A549 (cell line): ENCODE measurements around the gene APCDD1L. TPM values are rescaled to one million over a fixed set of nuclear protein-coding genes. Genes with fewer than 3 reads are reported as not detected.

Experiments
- ATAC-seq, 2 experiments: fragments of 200-7000 bp in 1 of 2; fragments of >200 bp in 1 of 2; cut with Nextera tagmentation in 1 of 2; cut with Tn5 transposase in 1 of 2; 3 replicates each; pipeline versions ENCODE4 v1.8.0 to v1.9.1; 2018 to 2020; ENCODE audit warnings: mild to moderate bottlenecking in 1 of 2, moderate library complexity in 1 of 2
- CTCF ChIA-PET: fragments of 300-600 bp; sonication (Branson Sonifier 250); formaldehyde crosslinking; extraction: SDS; loops from one replicate; lab custom pipeline; 2021; ENCODE audit warnings: antibody characterized with exemption, inconsistent platforms; lab: Yijun Ruan, JAX
- POLR2A ChIA-PET: fragments of 350-600 bp; formaldehyde crosslinking; extraction: SDS; loops from one replicate; lab custom pipeline; 2021; ENCODE audit warnings: antibody characterized with exemption, inconsistent platforms; lab: Yijun Ruan, JAX
- DNase-seq, 2 experiments: peaks; one replicate each; pipeline versions ENCODE4 v3.0.0 to v3.0.0-alpha.2; 2011 to 2016; ENCODE audit warnings: low read depth in 1 of 2, low spot score in 1 of 2
- FAIRE-seq: peaks from 2 replicates; lab custom pipeline; 2011; peaks lifted over from hg19 to GRCh38; lab: Jason Lieb, UNC
- H3K27ac ChIP-seq, 2 experiments: fragments of >200 bp; sonication (Bioruptor Twin); formaldehyde crosslinking; 3 replicates each; pipeline ENCODE4 v1.5.1; 2016 to 2017
- H3K4me1 ChIP-seq: fragments of >200 bp; sonication (Bioruptor Twin); formaldehyde crosslinking; 3 replicates; pipeline ENCODE4 v1.6.1; 2016
- H3K4me2 ChIP-seq: fragments of >200 bp; sonication (Bioruptor Twin); formaldehyde crosslinking; 3 replicates; pipeline ENCODE4 v1.6.1; 2016
- H3K4me3 ChIP-seq: fragments of >200 bp; sonication (Bioruptor Twin); formaldehyde crosslinking; 3 replicates; pipeline ENCODE4 v1.5.1; 2016
- H3K9me3 ChIP-seq: fragments of >200 bp; sonication (Bioruptor Twin); formaldehyde crosslinking; 3 replicates; pipeline ENCODE4 v1.6.1; 2016
- ATOH8 ChIP-seq: fragments of 250-450 bp; sonication (Bioruptor Pico); IDR thresholded peaks from 2 replicates; pipeline ENCODE4 v1.5.0; 2020; ENCODE audit warnings: low read depth, mild to moderate bottlenecking, moderate library complexity
- BHLHE40 ChIP-seq: IDR thresholded peaks from 2 replicates; pipeline ENCODE4 v1.6.1; 2012; ENCODE audit warnings: low read depth, low read length, inconsistent platforms
- CBX8 ChIP-seq: fragments of 200-600 bp; sonication (generic); IDR thresholded peaks from 2 replicates; pipeline ENCODE4 v1.6.1; 2016
- CEBPB ChIP-seq, 2 experiments: fragments of >200 bp in 1 of 2; sonication (Bioruptor Twin) in 1 of 2; formaldehyde crosslinking in 1 of 2; IDR thresholded peaks; 2 replicates each; pipeline ENCODE4 v1.6.1; 2012 to 2016
- EHF ChIP-seq: fragments of 250-450 bp; sonication (Bioruptor Pico); IDR thresholded peaks from 2 replicates; pipeline ENCODE4 v1.5.0; 2020; ENCODE audit warnings: mild to moderate bottlenecking
- EP300 ChIP-seq, 2 experiments: fragments of >200 bp; sonication (Bioruptor Twin); formaldehyde crosslinking; IDR thresholded peaks; 2 replicates in 1 of 2; 3 replicates in 1 of 2; pipeline ENCODE4 v1.6.1; 2016 to 2017
- FOSB ChIP-seq: fragments of 250-450 bp; sonication (Bioruptor Pico); IDR thresholded peaks from 2 replicates; pipeline ENCODE4 v1.5.0; 2020; ENCODE audit warnings: mild to moderate bottlenecking, moderate library complexity
- FOSL2 ChIP-seq, 2 experiments: fragments of 450-650 bp in 1 of 2; fragments of >200 bp in 1 of 2; sonication (Bioruptor Twin) in 1 of 2; formaldehyde crosslinking; IDR thresholded peaks; 2 replicates each; pipeline versions ENCODE4 v1.5.0 to v1.6.1; 2016 to 2020; ENCODE audit warnings: mild to moderate bottlenecking in 1 of 2, moderate library complexity in 1 of 2
- FOXS1 ChIP-seq: fragments of 250-450 bp; sonication (Bioruptor Pico); IDR thresholded peaks from 2 replicates; pipeline ENCODE4 v1.5.0; 2020; ENCODE audit warnings: mild to moderate bottlenecking, moderate library complexity
- HDAC2 ChIP-seq: fragments of 200-600 bp; sonication (generic); IDR thresholded peaks from 2 replicates; pipeline ENCODE4 v1.6.1; 2016
- HMGXB4 ChIP-seq: fragments of 250-450 bp; sonication (Bioruptor Pico); IDR thresholded peaks from 2 replicates; pipeline ENCODE4 v1.5.0; 2021; ENCODE audit warnings: mild to moderate bottlenecking, moderate library complexity, borderline replicate concordance
- HOXB13 ChIP-seq: fragments of 250-450 bp; sonication (Bioruptor Pico); IDR thresholded peaks from 2 replicates; pipeline ENCODE4 v1.5.0; 2020; ENCODE audit warnings: low read depth, mild to moderate bottlenecking, moderate library complexity
- JUN ChIP-seq, 2 experiments: fragments of >200 bp; sonication (Bioruptor Twin); formaldehyde crosslinking; IDR thresholded peaks; 2 replicates in 1 of 2; 3 replicates in 1 of 2; pipeline ENCODE4 v1.6.1; 2016 to 2017
- KDM1A ChIP-seq: fragments of 200-600 bp; sonication (generic); IDR thresholded peaks from 2 replicates; pipeline ENCODE4 v1.6.1; 2016; ENCODE audit warnings: low read depth, mild to moderate bottlenecking
- MAFK ChIP-seq: fragments of 450-650 bp; IDR thresholded peaks from 2 replicates; pipeline ENCODE4 v1.6.1; 2014; ENCODE audit not compliant: partially characterized antibody
- MAX ChIP-seq: IDR thresholded peaks from 2 replicates; pipeline ENCODE4 v1.6.1; 2012
- MYC ChIP-seq: IDR thresholded peaks from 2 replicates; pipeline ENCODE4 v1.6.1; 2012; ENCODE audit warnings: mild to moderate bottlenecking, inconsistent platforms, low read length, improper control_type of control experiment, borderline replicate concordance
- NFE2L2 ChIP-seq: fragments of 150-350 bp; conservative IDR thresholded peaks from 2 replicates; pipeline ENCODE4 v1.6.1; 2014; ENCODE audit warnings: low read length
- POLR2A ChIP-seq: IDR thresholded peaks from 2 replicates; pipeline ENCODE4 v1.6.1; 2012; ENCODE audit warnings: mild to moderate bottlenecking, low read length
- RAD21 ChIP-seq, 2 experiments: fragments of >200 bp in 1 of 2; sonication (Bioruptor Twin) in 1 of 2; formaldehyde crosslinking in 1 of 2; IDR thresholded peaks in 1 of 2; conservative IDR thresholded peaks in 1 of 2; 2 replicates in 1 of 2; 3 replicates in 1 of 2; pipeline ENCODE4 v1.6.1; 2012 to 2018; ENCODE audit warnings: inconsistent platforms in 1 of 2
- RCOR1 ChIP-seq: fragments of 150-350 bp; IDR thresholded peaks from 2 replicates; pipeline ENCODE4 v1.6.1; 2014; ENCODE audit warnings: antibody characterized with exemption, low read length, low read depth
- SMC3 ChIP-seq: fragments of >200 bp; sonication (Bioruptor Twin); formaldehyde crosslinking; IDR thresholded peaks from 3 replicates; pipeline ENCODE4 v1.6.1; 2018; ENCODE audit warnings: inconsistent platforms
- ZFP36 ChIP-seq: fragments of 450-650 bp; IDR thresholded peaks from 2 replicates; pipeline ENCODE4 v1.6.1; 2014; ENCODE audit warnings: borderline replicate concordance; ENCODE audit not compliant: partially characterized antibody
- WGBS: methylation state at CpG from one replicate; pipeline ENCODE4 v1.1.6; 2017; ENCODE audit errors: missing lambda C conversion rate; 5-methylcytosine and 5-hydroxymethylcytosine counted together
- polyA plus RNA-seq, 4 experiments: library from polyadenylated mRNA; depleted of rRNA in 3 of 4; stranded (reverse); fragments of >200 nt; fragmentation: RNase III in 1 of 4; extraction: RNeasy Plus Mini Kit Qiagen cat#74134 plus additional on column Dnase treatment in 1 of 4; gene quantifications; 2 replicates in 3 of 4; 3 replicates in 1 of 4; pipeline ENCODE4 v1.2.3, GENCODE V29; 2011 to 2017
- TF ChIP-seq, protein P1 (sequence below): fragments of >200 bp; sonication (Bioruptor Twin); formaldehyde crosslinking; IDR thresholded peaks from 3 replicates; pipeline ENCODE4 v1.6.1; 2016
- TF ChIP-seq, protein P2 (sequence below): fragments of 150-350 bp; IDR thresholded peaks from 2 replicates; pipeline ENCODE4 v1.6.1; 2014; ENCODE audit warnings: low read depth, mild to moderate bottlenecking, low read length
- TF ChIP-seq, protein P3 (sequence below): IDR thresholded peaks from 2 replicates; pipeline ENCODE4 v1.6.1; 2012; ENCODE audit warnings: low read depth, borderline replicate concordance
- TF ChIP-seq, protein P4 (sequence below): IDR thresholded peaks from 2 replicates; pipeline ENCODE4 v1.6.1; 2012

APCDD1L gene
- polyA plus RNA-seq, 2 of the 4 experiments (the other 2 are of a cell fraction) = not detected

DNA sequence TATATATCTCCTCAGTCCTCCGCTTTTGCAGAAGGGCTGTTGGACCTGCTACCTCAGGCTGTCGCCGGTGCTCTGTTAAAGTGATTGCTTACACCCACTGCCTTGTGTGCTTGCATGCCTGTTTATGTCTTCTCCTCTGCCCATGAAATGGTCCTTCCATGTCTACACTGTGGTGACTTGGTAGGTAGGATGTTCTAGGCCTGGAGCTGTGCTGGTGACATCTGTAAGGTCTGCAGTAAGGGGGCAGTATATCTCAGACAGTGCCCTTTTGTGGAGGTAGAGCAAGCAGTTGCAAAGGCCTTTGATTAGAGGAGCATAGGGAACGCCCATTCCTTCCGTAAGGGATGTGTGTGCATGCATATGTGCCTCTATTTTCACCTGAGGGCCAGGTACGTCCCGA lies 85.9 kb downstream of the APCDD1L start:
- 93% methylated on average over 7 of the region's 7 CpGs for WGBS
- H3K4me1 ChIP-seq = peaks cover 12% of the 10 kb centered on the region
- no peaks in the 10 kb centered on the region for H3K9me3 ChIP-seq
- POLR2A ChIA-PET = no interaction called here
- no peak overlapping the region for H3K27ac ChIP-seq
- no peak overlapping the region for H3K4me3 ChIP-seq
- CTCF ChIA-PET = interaction anchor here (0.8 kb wide), 2 partner anchors 18 to 1538 kb away, joined by 3 to 4 read pairs; no protein-coding TSS in a partner anchor
- no peak for DNase-seq
- H3K4me2 ChIP-seq = no peak overlapping the region
- no peak for TF ChIP-seq FOSL2 (IDR thresholded peaks at IDR 0.05)
- no peak for TF ChIP-seq FOSL2 (CRISPR knock-in tag; IDR thresholded peaks at IDR 0.05)
- no peak for TF ChIP-seq SMC3
- TF ChIP-seq BHLHE40 = no peak
- no peak for TF ChIP-seq RAD21 (conservative IDR thresholded peaks at IDR 0.05 in 1 of 2, IDR thresholded peaks at IDR 0.05 in 1 of 2)
- TF ChIP-seq EHF (CRISPR knock-in tag) = no peak
- no peak for TF ChIP-seq EP300 (IDR thresholded peaks at IDR 0.05)
- TF ChIP-seq HDAC2 = no peak
- TF ChIP-seq, protein P1, sequence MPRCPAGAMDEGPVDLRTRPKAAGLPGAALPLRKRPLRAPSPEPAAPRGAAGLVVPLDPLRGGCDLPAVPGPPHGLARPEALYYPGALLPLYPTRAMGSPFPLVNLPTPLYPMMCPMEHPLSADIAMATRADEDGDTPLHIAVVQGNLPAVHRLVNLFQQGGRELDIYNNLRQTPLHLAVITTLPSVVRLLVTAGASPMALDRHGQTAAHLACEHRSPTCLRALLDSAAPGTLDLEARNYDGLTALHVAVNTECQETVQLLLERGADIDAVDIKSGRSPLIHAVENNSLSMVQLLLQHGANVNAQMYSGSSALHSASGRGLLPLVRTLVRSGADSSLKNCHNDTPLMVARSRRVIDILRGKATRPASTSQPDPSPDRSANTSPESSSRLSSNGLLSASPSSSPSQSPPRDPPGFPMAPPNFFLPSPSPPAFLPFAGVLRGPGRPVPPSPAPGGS = no peak
- TF ChIP-seq, protein P2, sequence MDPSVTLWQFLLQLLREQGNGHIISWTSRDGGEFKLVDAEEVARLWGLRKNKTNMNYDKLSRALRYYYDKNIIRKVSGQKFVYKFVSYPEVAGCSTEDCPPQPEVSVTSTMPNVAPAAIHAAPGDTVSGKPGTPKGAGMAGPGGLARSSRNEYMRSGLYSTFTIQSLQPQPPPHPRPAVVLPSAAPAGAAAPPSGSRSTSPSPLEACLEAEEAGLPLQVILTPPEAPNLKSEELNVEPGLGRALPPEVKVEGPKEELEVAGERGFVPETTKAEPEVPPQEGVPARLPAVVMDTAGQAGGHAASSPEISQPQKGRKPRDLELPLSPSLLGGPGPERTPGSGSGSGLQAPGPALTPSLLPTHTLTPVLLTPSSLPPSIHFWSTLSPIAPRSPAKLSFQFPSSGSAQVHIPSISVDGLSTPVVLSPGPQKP = no peak
- TF ChIP-seq MAFK = no peak
- no peak for TF ChIP-seq CEBPB (IDR thresholded peaks at IDR 0.05)
- TF ChIP-seq, protein P3, sequence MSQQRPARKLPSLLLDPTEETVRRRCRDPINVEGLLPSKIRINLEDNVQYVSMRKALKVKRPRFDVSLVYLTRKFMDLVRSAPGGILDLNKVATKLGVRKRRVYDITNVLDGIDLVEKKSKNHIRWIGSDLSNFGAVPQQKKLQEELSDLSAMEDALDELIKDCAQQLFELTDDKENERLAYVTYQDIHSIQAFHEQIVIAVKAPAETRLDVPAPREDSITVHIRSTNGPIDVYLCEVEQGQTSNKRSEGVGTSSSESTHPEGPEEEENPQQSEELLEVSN = no peak
- TF ChIP-seq CBX8 = no peak
- ATAC-seq = peak in 1 of 2 experiments; percentile 39; a peak in 1 of 6 replicates
- FAIRE-seq = no peak

- no peak overlapping the region for H3K4me3 ChIP-seq
- WGBS = 92% methylated on average over 2 of the region's 2 CpGs
- POLR2A ChIA-PET = no interaction called here
- ATAC-seq (no peak), FAIRE-seq (no peak), DNase-seq (no peak)
- no peak overlapping the region for H3K4me2 ChIP-seq
- peaks cover 8% of the 10 kb centered on the region for H3K4me1 ChIP-seq
- H3K9me3 ChIP-seq = no peaks in the 10 kb centered on the region
- CTCF ChIA-PET = interaction anchor here (0.6 to 0.9 kb wide), 3 partner anchors 33 to 1538 kb away, joined by 3 to 6 read pairs (median 3); no protein-coding TSS in a partner anchor
- no peak overlapping the region for H3K27ac ChIP-seq
- no peak for TF ChIP-seq BHLHE40
- TF ChIP-seq, protein P1 = no peak
- TF ChIP-seq KDM1A = no peak
- no peak for TF ChIP-seq POLR2A
- TF ChIP-seq CBX8 = no peak
- no peak for TF ChIP-seq MAFK
- TF ChIP-seq HMGXB4 = no peak
- no peak for TF ChIP-seq FOXS1 (CRISPR knock-in tag)
- TF ChIP-seq ATOH8 (CRISPR knock-in tag) = no peak
- no peak for TF ChIP-seq MAX
- no peak for TF ChIP-seq RCOR1
- TF ChIP-seq, protein P2 = no peak
- no peak for TF ChIP-seq MYC
- TF ChIP-seq NFE2L2 = no peak
- TF ChIP-seq, protein P4, sequence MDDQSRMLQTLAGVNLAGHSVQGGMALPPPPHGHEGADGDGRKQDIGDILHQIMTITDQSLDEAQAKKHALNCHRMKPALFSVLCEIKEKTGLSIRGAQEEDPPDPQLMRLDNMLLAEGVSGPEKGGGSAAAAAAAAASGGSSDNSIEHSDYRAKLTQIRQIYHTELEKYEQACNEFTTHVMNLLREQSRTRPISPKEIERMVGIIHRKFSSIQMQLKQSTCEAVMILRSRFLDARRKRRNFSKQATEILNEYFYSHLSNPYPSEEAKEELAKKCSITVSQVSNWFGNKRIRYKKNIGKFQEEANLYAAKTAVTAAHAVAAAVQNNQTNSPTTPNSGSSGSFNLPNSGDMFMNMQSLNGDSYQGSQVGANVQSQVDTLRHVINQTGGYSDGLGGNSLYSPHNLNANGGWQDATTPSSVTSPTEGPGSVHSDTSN = no peak
- no peak for TF ChIP-seq FOSB (CRISPR knock-in tag)
- no peak for TF ChIP-seq ZFP36
- no peak for TF ChIP-seq HOXB13 (CRISPR knock-in tag)
- no peak for TF ChIP-seq JUN (IDR thresholded peaks at IDR 0.05)
These were observed 86.8 kb downstream of the APCDD1L start for GRCh38 chr20:58428364-58428763.
